GM12874 (cell line): ENCODE results near the gene CILP.

Experiments used
- CTCF ChIP-seq: IDR thresholded peaks from 2 replicates; pipeline ENCODE4 v1.5.1; 2011; ENCODE audit warnings: low read depth, mild to moderate bottlenecking, control low read depth, low read length, moderate library complexity; ENCODE audit not compliant: insufficient read depth

CILP gene

GRCh38 chr15:65210770-65211481, at the start of gene CILP:
CILP (minus strand) TSS chr15:65211473; CDS start chr15:65209755, 1,718 bp downstream.
- TF ChIP-seq CTCF, result no peak

- no peak for TF ChIP-seq CTCF
Measured at GRCh38 chr15:65260968-65261367, 49.7 kb upstream of the CILP start.

- TF ChIP-seq CTCF, result no peak
Measured at GRCh38 chr15:65259367-65259797, 48.1 kb upstream of the CILP start.

- no peak for TF ChIP-seq CTCF
Measured at GRCh38 chr15:65258375-65259262, 47.3 kb upstream of the CILP start.

- no peak for TF ChIP-seq CTCF
Measured at GRCh38 chr15:65255486-65256140, 44.3 kb upstream of the CILP start.

- no peak for TF ChIP-seq CTCF
Measured at GRCh38 chr15:65254758-65255157, 43.5 kb upstream of the CILP start.

- no peak for TF ChIP-seq CTCF
Measured at GRCh38 chr15:65254356-65254755, 43.1 kb upstream of the CILP start.
